Stimulated activated CD8-positive, alpha-beta memory T cell treated with anti-CD3 and anti-CD28 coated beads, Interleukin-4, amount 100 ng/mL, for 1 hour (primary cell): ENCODE measurements around the gene SLC7A6.

Experiments used
- DNase-seq, 2 donors: peaks; one replicate each; pipeline ENCODE4 v3.0.0-alpha.2; 2020; ENCODE audit warnings: low read depth in 2 of 2, low spot score in 1 of 2

SLC7A6 gene

GRCh38 chr16:68298907-68299561, 34.7 kb downstream of the SLC7A6 start:
- no peak for DNase-seq

DNA sequence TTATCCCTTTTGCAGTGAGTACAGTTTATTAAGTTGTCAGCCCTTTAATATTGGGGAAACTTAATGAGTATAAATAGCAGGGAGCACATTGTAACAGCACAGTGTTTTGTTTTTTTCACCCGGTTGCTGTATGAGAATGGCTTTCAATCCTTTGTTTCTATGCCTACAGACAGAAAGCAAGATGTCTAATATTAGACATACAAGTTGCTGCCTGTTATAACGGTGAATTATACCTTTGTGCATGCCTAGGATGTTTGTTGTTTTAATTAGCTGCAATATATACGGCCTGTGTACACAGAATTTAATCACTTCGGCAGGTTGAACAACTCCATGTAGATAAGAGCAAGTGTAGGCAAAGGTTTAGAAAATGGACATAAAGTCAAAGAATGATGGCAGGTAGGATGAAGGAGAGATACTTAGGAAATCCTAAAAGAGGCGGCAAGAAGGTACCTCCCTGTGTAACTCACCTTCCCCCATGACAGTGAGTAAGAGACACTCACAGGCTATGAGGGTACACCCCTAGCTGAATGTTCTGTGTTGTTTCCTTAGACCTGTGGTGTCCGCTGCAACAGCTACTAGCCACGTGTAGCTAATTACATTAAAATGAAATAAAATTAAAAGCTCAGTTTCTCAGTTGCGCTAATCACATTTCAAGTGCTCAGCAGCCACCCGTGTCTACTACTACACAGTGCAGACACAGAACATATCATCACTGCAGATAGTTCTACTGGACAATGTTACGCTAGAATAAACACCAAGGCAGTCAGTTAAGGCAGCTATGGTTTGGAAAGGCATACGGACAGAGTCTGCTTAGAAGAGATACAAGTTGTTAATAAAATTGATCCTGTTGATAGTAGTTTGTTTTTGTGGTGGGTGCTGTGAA, 35.5 kb downstream of the SLC7A6 start:
- no peak for DNase-seq

- no peak for DNase-seq
Measured at GRCh38 chr16:68300734-68301459, 36.6 kb downstream of the SLC7A6 start.

DNA sequence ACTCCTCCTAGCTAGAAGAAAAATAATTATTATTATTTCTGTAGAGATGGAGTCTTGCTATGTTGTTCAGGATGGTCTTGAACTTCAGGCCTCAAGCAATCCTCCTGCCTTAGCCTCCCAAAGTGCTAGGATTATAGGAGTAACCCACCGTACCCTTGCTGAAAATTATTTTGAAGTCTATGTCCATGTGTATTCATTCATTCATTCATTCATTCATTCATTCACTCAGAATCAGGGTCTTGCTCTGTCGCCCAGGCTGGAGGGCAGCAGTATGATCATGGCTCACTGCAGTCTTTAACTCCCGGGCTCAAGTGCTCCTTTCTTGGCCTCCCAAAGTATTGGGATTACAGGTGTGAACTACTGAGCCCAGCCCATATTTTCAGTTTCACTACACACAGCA, 42.3 kb downstream of the SLC7A6 start:
- no peak for DNase-seq

DNA sequence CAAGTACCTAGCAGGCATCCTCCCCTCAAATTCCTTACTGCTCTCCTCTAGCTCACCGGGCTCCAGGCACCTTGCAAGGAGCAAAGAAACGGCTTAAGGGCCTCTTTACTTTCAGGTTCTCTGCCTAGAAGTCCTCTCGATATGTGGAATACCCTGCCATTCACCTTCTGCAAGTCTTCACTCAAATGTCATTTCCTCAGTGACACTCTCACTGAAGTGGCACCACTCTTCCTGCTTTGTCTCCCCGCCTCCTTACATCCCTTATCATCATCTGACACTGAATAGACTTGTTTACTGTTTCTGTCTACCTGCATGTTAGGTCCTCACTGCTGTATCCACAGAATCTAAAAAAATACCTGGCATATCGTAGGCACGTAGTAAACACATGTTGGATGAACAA, 45.5 kb downstream of the SLC7A6 start:
- DNase-seq = no peak

DNA sequence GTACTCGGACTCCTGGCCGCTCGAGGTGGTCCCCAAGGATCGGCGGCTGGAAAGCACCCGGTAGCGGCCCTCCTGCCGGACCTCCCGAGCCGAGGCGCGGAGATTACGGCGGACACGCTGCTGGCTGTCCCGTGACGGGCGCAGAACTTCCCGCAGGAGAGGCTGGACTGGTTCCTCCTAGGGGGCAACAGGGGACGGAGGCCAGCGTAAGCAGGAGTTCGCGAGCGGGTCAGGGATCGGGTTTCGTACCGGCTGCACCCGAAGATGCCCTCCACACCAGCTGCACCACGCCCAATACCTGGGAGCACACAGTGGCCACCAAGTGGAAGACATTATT, 46.1 kb downstream of the SLC7A6 start:
- peak in 1 of 2 donors; percentile 1 for DNase-seq

GRCh38 chr16:68310774-68311511, 46.6 kb downstream of the SLC7A6 start, which contains the start of the genes PRMT7 and SLC7A6OS:
TSS of gene PRMT7 (plus strand) at chr16:68311019. CDS start at chr16:68315980, 4,961 bp downstream.
TSS of gene SLC7A6OS (minus strand) at chr16:68310946. CDS start at chr16:68310926, 20 bp downstream.
- peak; percentile 77 to 83 for DNase-seq

DNA sequence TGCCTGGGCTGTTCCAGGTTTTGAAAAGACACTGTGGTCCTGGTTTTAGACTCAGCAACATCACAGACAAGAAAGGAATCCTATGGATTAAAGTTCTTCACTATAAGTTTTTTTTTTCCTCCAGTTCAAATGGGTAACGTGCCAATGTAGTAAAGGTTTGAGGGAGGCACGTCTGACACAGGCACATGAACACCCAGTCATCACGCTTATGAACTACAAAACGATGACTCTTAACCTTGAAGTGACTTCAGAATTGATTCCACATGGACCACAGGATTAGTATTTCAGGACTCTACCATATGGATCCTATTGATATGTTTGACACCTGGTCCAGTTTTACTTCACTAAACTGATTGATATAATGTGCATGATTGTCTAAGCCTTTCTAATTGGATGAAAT, 48.8 kb downstream of the SLC7A6 start:
- no peak for DNase-seq

DNA sequence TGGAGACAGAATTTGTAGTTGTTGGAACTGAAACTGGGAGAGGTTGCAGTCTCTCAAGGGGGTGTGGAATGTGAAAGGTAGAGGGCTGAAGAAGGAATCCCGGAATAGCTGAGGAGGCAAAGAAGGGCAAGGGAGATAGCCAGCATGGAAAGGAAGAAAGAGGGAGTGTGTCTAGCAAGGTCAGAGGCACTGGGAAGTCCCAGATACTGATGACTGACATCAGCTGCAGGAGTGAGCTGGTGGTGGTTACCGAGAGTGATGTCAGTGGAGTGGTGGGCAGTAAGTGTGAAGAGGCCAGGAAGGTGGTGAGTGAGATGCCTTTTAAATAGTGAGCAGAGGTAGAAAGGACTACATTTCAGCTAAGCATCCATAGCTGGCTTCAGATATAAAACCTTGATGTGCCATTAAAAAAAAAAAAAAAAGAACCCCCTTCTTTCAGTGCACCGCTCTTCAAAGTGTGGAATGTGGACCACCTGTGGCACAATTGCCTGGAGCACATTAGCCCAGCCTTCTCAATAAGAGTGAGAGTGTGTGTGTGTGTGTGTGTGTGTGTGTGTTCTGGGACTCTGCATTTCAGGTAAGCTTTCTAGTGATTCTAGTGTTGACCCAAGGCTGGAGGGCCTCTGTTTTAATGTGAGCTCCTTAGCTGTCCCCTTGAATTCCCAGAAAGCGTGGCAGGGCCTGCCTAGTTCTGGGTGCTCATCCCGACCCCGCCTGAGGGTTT, 55.0 kb downstream of the SLC7A6 start:
- DNase-seq = no peak

DNA sequence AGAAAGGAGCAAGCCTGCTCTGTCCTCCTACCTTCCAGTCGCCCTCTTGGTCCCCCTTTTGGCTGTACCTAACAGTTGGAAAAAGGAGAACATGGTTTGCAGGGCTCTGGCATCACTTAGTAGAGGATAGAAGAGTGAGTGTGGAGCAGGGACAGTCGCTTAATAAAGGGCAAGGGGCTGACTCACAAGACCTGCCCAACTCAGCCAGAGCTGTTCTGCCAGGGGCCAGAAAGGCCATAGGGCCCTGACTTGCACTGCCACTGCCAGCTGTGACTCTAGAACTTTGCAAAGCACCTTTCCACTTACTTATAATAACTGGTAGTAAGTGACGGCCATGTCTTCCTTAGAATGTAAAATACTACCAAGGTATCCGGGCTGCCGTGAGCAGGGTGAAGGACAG, 60.0 kb downstream of the SLC7A6 start:
- DNase-seq = no peak

DNA sequence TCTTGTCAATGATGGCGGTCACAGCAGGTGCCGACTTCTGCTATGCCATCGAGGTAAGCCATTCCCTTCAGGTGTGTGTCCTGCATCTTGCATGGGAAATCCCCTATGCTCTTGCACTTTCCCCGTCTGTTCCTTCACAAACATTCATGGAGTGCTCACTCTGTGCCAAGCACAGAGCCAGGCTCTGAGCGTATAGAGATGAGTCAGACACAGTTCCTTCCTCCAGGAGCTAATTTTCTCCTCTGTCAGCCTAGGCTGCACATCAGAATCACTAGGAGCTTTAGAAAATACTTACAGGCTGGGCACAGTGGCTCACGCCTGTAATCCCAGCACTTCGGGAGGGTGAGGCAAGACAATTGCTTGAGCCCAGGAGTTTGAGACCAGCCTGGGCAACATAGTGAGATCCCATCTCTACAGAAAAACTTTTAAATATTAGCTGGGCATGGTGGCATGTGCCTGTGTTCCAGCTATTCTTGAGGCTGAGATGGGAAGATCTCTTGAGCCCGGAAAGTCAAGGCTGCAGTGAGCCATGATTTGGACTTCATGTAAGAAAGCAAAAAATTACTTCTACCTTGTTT, 60.5 kb downstream of the SLC7A6 start:
- DNase-seq = no peak

GRCh38 chr16:68328151-68328859, 64.0 kb downstream of the SLC7A6 start:
- peak; percentile 48 to 58 for DNase-seq

DNA sequence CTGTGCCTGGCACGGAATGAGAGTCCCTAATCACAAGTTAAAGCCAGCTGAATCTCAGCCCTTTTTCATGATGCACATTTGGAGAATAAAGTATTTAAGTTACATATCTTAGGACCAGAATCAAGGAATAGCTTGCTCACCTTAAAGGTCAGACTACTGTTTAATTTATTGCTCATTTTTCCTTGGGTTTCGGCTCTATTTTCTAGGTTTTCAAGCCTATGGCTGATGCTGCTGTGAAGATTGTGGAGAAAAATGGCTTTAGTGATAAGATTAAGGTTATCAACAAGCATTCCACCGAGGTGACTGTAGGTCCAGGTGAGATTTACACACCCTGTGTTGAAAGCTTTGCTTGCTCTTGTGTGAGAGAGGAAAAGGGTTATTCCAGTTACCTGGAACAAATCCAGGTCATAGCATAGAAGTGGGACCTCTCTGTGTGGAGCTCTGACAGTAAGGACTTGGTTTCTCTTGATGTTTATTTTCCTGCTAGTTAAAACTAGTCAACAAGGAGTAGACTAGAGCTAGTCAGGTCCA, 64.6 kb downstream of the SLC7A6 start:
- DNase-seq = no peak

GRCh38 chr16:68331879-68332410, 67.6 kb downstream of the SLC7A6 start:
- DNase-seq = no peak

DNA sequence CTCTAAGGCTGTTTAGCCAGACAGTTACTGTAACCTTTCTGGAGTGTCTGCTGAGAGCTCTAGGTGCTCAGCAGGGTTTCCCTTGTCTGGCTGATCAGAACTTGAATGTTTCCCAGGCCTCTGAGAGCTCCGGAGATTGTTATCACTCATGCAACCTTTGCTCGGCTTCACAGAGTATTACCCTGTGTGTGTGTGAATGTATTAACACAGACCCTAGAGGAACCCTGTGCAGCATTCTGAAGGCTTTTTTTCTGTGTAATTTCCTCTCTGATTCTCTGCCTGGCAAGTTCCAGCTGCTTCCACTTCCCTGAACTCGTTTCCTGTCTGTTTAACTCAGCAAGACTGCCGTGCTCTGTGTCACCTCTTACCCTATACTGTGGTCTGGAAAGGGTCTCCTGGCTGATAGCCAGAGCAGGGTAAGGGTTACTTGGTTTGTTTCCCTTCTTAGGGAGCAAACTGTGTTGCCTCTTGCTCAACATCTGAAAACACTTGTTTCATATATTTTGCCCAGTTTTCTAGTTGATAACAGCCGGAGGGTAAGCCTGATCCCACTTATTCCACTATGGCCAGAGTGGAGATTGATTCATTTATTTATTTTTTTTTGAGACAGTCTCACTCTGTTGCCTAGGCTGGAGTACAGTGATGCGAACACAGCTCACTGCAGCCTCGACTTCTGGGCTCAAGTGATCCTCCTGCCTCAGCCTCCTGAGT, 68.2 kb downstream of the SLC7A6 start:
- DNase-seq = no peak

DNA sequence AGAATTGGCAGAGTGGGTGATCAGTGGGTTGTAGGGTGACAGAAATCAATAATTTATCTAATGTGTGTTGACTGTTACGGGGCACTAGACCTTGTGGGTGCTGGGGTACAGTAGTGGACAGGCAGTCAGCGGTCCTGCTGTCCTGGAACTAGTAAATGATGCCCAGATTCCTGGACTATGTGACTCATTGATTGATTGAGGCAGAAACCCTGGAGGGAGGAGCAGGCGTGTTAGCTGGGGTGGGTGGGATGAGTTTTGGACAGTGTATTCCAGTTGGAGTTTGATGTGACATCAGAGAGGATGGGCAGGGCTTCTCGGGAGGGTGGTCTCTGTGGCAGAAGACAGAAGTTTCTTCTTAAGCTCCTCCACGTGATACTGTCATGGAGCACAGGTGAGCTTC, 70.8 kb downstream of the SLC7A6 start:
- DNase-seq = no peak

GRCh38 chr16:68338326-68339119, 74.2 kb downstream of the SLC7A6 start:
- DNase-seq = no peak
